CMK (cell line): ENCODE data around the gene ASCC1.
A peak's percentile ranks its signal among the peaks of the same experiment; 100 is the strongest.

Experiments
- DNase-seq: peaks from one replicate; pipeline ENCODE4 v3.0.0-alpha.2; 2010; ENCODE audit warnings: low read depth

The ASCC1 gene

GRCh38 chr10:72065439-72066025 is 150.5 kb downstream of the ASCC1 start:
- DNase-seq: no peak

- no peak for DNase-seq
These were observed 152.2 kb downstream of the ASCC1 start for GRCh38 chr10:72063703-72064391.

DNA sequence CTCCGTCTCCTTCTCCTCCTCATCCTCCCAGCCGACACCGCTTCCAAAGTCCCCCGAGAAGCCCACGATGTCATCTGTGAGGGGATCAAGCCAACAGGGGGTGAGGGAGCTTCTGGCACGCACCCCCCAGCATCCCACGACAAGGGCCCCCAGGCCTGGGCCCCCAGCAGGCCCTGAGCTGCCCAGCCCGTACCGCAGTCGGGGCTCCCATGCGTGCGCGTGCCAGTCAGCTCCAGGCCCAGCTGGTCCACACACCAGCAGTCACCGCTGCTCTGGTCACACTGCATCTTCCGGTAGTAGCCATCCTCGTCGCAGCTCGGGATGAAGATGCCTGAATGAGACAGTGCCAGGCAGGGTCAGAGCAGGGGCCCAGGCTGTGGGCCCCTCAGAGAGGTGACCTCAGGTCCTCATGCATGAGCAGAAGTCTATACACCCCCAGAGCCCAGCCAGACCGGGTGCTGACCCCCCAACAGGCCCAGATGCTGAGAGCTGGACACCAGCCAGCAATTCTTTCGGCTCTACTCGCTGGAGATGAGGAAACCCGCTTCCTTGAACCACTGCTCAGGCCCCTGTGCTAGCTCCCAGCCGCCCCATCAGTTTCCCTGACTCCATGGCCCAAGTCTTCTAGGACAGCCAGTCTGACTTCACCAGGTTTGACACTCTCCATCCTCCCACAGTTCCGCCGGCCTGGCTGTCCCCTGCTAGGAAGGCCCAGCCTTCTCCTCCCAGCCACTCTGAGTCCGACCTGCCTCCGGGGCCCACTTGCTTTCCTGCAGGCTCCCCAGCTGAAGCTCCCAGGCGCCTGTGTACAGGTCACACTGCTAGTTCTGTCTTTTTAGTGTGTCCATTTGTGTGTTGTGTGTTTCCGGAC is 153.0 kb downstream of the ASCC1 start:
- no peak for DNase-seq

GRCh38 chr10:72062382-72062781 is 153.7 kb downstream of the ASCC1 start:
- DNase-seq: no peak

DNA sequence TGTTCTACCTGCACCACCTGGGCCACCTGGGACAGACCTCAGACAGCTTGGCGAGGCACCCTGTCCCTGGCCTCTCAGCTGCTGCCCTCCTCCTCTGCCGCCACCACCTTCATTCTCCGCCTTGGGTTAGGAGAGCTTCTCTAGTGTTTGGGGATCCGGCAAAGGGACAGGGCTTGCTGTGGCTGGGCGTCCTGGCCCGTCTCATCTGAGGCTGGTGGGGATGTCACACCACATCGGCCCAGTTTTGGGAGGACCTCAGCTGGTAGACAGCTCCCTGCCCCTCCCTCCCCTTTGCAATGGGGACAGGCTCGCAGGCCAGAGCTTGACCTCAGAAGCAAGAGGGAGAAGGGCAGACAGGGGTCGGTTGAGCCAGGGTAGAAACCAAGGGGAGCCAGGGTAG is 154.1 kb downstream of the ASCC1 start:
- no peak for DNase-seq

DNA sequence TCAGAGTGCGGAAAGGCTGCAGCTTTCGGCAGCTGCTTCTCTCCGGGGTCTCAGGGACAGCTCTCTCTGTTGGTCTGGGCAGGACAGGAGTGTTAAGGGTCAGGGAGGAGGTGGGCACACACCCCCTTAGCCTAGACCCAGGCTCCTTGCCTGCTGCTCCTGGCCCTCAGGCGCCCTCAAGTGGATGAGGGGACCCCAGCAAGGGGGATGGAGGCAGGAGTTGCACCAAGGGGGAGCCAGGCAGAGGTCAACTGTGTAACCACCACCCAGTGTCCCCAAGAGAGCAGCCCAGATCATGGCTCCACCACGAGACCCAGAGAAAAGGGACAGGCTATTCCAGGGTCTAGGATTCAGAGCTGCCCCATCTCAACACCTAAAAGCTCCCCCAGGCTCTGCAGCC is 154.6 kb downstream of the ASCC1 start:
- no peak for DNase-seq

- no peak for DNase-seq
These were observed 155.9 kb downstream of the ASCC1 start for GRCh38 chr10:72059843-72060822.

- DNase-seq: no peak
These were observed 156.9 kb downstream of the ASCC1 start for GRCh38 chr10:72058989-72059842.

- DNase-seq: no peak
These were observed 157.7 kb downstream of the ASCC1 start for GRCh38 chr10:72058347-72058898.

DNA sequence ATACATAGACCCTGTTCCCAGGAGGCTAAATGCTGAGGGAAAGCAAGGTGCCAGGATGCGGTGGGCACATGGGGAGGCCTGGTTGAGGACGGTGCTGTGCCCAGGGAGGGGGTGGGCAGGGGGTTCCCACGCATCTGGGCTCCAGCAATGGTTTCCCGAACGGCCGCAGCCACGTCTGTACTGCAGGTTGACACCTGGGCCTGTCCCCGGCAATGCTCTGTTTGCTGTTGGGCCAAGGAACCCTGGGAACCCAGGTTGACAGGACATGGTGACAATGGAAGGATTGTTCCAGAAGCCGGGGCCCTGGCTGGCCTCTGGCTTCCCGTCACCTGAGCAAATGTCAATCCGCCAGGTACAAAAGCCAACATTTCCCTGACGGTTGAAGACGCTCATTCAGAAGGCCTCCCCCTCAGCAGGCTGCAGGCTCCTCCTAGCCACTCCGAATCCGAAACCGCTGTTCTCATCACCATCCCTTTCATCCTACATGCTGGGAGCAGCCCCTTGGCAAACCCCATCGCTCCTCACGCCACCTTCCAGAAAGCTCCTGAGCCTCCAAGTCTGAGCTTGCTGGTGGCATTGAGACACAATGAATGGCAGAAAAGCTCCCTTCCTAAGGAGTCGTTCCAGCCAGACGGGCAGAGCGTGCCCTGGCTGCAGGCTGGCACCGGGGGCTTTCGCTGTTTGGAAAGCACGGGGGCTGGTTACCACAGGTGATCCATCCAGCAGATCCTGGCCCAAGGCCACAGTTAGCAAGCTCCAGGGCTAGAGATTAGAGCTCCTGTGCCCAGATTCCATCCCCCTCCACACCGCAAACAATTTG is 158.9 kb downstream of the ASCC1 start:
- DNase-seq: no peak

DNA sequence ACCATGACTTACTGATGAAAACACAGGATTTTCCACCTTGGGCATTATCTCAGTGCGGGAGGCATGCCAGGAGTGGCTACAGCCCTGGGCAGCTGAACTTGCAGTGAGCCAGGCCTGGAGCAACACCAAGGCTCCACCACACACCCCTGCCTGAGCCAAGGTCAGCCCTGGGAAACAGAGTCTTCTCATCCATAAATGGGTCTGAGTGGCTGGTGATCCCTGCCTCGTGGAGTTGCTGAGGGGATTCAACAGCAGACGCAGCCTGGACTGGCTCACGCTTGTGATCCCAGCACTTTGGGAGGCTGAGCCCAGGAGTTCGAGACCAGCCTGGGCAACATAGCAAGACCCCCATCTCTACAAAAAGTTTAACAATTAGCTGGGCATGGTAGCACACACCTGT is 160.0 kb downstream of the ASCC1 start:
- no peak for DNase-seq

- no peak for DNase-seq
These were observed 162.4 kb downstream of the ASCC1 start for GRCh38 chr10:72053690-72054089.

DNA sequence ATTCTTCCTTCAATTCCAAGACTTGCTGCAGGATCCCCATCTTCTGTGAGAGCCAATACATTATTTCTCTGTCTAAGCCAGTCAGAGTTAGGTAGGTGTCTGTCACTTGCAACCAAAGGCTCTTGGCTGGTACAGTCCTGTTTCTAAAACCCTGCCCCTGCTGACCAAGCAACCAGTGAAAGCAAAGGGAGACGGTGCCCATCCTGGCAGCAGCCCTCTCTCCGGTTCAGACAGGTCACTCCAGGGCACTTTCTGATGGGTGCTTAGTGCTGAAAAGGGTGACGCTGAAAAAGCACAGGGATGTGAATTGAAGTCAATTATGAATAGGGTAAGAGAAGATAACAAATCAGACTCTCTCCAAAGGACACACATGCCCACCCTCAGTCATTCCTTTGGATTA is 165.2 kb downstream of the ASCC1 start:
- no peak for DNase-seq

DNA sequence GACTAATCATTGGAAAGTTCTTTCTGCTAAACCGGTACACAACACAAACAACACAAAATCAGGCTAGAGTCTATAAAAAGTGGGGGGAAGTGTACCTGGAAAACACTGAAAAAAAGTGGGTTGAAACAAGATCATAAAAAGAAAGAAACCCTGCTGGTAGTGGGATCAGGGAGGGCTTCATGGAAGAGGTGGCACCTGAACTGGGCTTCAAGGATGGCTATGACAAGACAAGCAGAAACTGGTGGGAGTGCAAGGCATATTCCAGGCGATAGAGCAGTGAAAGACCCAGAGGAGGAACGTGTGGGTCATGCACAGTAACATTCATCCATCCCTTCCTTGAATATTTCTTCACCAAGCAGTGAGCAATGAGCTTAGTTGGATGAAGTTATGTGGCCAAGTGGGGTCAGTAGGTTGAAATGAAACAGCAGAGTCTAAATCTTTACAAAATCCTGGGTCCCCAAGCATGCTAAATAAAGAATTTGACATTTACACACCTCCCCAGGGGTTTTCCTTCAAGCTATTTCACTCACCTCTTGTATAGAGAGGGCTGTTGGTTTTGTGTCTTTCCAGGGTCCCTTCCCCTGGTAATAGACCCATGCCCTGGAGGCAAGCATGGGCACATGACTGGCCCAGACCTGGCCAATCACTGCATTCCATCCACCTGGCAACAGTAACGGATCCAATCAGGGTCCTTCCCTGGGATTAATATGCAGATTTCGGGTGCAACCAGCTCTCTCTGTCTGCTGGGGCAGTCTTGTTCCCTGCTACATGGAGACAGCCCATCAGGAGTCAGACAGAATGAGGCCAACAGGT is 165.9 kb downstream of the ASCC1 start:
- DNase-seq: no peak

- no peak for DNase-seq
These were observed 166.6 kb downstream of the ASCC1 start for GRCh38 chr10:72049472-72049871.

DNA sequence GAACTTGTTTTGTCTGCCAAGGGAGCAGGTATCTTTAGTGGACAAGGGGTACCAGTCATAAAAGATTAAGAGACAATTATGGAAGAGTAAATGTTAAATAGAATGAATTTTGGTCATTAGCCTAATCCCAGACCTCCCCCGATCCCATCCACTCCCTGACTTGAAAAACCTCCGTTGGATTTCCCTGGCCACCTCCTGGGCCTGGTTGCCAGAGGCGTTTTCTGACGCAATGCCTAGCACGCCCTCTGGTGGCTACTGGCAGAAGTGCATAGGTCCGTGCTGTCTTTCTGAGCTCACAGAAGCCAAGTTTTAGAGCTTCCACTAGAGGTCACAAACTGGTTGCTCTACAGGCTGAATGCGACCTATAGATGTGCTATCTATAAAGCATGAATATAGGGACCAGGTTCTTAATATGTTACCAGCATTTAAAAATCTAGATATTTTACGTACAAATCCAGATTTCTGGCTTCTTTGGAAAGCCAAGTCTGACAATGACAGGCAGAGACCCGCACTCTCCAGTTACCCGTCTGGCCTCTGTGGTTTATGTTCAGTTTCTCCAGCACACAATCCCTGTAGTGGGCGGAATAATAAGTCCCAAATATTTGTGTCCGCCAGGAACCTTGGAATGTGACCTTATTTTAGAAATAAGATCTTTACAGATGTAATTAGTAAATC is 167.5 kb downstream of the ASCC1 start:
- peak; percentile 73 for DNase-seq
